GM06990 (cell line): ENCODE data around the gene ASMTL.

Source experiments
- DNase-seq: peaks from one replicate; pipeline ENCODE4 v3.0.0-alpha.2; 2011; ENCODE audit not compliant: insufficient read length; ENCODE audit errors: extremely low read depth
- H3K27me3 ChIP-seq: replicated peaks from 2 replicates; pipeline ENCODE4 v1.6.0; 2011; ENCODE audit warnings: low read length; ENCODE audit not compliant: control insufficient read depth, insufficient read depth
- H3K36me3 ChIP-seq: 2 replicates; pipeline ENCODE4 v1.5.1; 2011; ENCODE audit warnings: low read length; ENCODE audit not compliant: control insufficient read depth, insufficient read depth
- H3K4me3 ChIP-seq: replicated peaks from 2 replicates; pipeline ENCODE4 v1.5.1; 2011; ENCODE audit warnings: low read depth, mild to moderate bottlenecking, control low read depth, low read length
- CTCF ChIP-seq: IDR thresholded peaks from 2 replicates; pipeline ENCODE4 v1.5.1; 2011; ENCODE audit warnings: low read length, control low read depth, mild to moderate bottlenecking, inconsistent platforms; ENCODE audit not compliant: insufficient read depth, poor library complexity, severe bottlenecking

ASMTL gene

GRCh38 chrX:1425381-1425780 is 27.3 kb downstream of the ASMTL start:
- DNase-seq, result no peak
- no peaks in the 10 kb centered on the region for H3K27me3 ChIP-seq
- peaks cover 13% of the 10 kb centered on the region for H3K36me3 ChIP-seq
- TF ChIP-seq CTCF, result no peak
- H3K4me3 ChIP-seq, result no peak overlapping the region

- no peak for DNase-seq
- Histone ChIP-seq H3K36me3 (peaks cover 13% of the 10 kb centered on the region), H3K4me3 (no peak overlapping the region), H3K27me3 (no peaks in the 10 kb centered on the region)
- no peak for TF ChIP-seq CTCF
Measured at GRCh38 chrX:1424147-1424851, 28.4 kb downstream of the ASMTL start.

GRCh38 chrX:1423215-1423614 is 29.5 kb downstream of the ASMTL start:
- DNase-seq, result no peak
- Histone ChIP-seq H3K4me3 (no peak overlapping the region), H3K36me3 (peaks cover 13% of the 10 kb centered on the region), H3K27me3 (no peaks in the 10 kb centered on the region)
- TF ChIP-seq CTCF, result no peak

GRCh38 chrX:1422135-1422465 is 30.6 kb downstream of the ASMTL start:
- H3K4me3 ChIP-seq, result no peak overlapping the region
- peaks cover 18% of the 10 kb centered on the region for H3K36me3 ChIP-seq
- DNase-seq, result no peak

GRCh38 chrX:1421433-1422134 is 31.1 kb downstream of the ASMTL start:
- no peaks in the 10 kb centered on the region for H3K27me3 ChIP-seq
- peaks cover 21% of the 10 kb centered on the region for H3K36me3 ChIP-seq
- TF ChIP-seq CTCF, result no peak
- no peak for DNase-seq
- H3K4me3 ChIP-seq, result no peak overlapping the region

More at GRCh38 chrX:1422135-1422465, 30.6 kb downstream of the ASMTL start:
- no peak for TF ChIP-seq CTCF
- H3K27me3 ChIP-seq, result no peaks in the 10 kb centered on the region
